ENCODE data around the gene FBXO31.

The FBXO31 gene

GRCh38 chr16:87369117-87369765 is 14.3 kb downstream of the FBXO31 start:
- Histone ChIP-seq H4K91ac (ENCODE audit: low read depth, low read length, poor library complexity) (no peak overlapping the region), H3K4me3 (ENCODE audit: low read length in 2 of 2) (no peak overlapping the region), H3K36me3 (replicated peaks in 1 of 2; ENCODE audit: control insufficient read depth in 2 of 2, insufficient read depth in 2 of 2, low read length in 2 of 2) (peaks cover 2 to 11% of the 10 kb centered on the region in 2 donors), H3K23ac (ENCODE audit: low read depth, low read length, poor library complexity) (no peak overlapping the region), H3K27me3 (ENCODE audit: control insufficient read depth in 3 of 3, insufficient read depth in 3 of 3, low read depth in 1 of 3, low read length in 3 of 3) (no peaks in the 10 kb centered on the region), H3K4me1 (ENCODE audit: control insufficient read depth in 2 of 2, insufficient read depth in 1 of 2, low read depth in 1 of 2, low read length in 2 of 2) (peaks cover 5 to 10% of the 10 kb centered on the region in 2 donors), H4K8ac (ENCODE audit: low read depth, low read length) (no peak overlapping the region), H3K27ac (replicated peaks; ENCODE audit: low read length) (no peak overlapping the region), H2BK15ac (ENCODE audit: low read length) (no peak overlapping the region), H2AFZ (ENCODE audit: low read length) (no peak overlapping the region), H3K4me2 (ENCODE audit: insufficient read depth, low read length, poor library complexity, severe bottlenecking) (no peak overlapping the region), H3K4ac (ENCODE audit: low read length) (no peak overlapping the region), H3K18ac (ENCODE audit: low read length) (no peak overlapping the region), H2BK12ac (ENCODE audit: low read length) (no peak overlapping the region), H2AK5ac (ENCODE audit: low read depth, low read length) (no peak overlapping the region), H3K14ac (ENCODE audit: low read length) (no peak overlapping the region), H3K9ac (ENCODE audit: low read depth, low read length, poor library complexity) (no peak overlapping the region), H2BK120ac (ENCODE audit: low read depth, low read length) (no peak overlapping the region), H3K9me3 (replicated peaks in 1 of 2; ENCODE audit: control insufficient read depth in 2 of 2, insufficient read depth in 1 of 2, low read depth in 1 of 2, low read length in 2 of 2) (no peaks in the 10 kb centered on the region), H2BK5ac (ENCODE audit: low read length) (no peak overlapping the region), H3K79me1 (ENCODE audit: low read depth, low read length) (peaks cover 7% of the 10 kb centered on the region)
- DNase-seq (ENCODE audit: low spot score) = no peak
- WGBS, 2 donors (ENCODE audit: extremely low coverage in 2 of 2, insufficient read length in 2 of 2, insufficient replicate concordance in 1 of 2) = no CpG with 5 or more reads among the region's 14 CpGs

DNA sequence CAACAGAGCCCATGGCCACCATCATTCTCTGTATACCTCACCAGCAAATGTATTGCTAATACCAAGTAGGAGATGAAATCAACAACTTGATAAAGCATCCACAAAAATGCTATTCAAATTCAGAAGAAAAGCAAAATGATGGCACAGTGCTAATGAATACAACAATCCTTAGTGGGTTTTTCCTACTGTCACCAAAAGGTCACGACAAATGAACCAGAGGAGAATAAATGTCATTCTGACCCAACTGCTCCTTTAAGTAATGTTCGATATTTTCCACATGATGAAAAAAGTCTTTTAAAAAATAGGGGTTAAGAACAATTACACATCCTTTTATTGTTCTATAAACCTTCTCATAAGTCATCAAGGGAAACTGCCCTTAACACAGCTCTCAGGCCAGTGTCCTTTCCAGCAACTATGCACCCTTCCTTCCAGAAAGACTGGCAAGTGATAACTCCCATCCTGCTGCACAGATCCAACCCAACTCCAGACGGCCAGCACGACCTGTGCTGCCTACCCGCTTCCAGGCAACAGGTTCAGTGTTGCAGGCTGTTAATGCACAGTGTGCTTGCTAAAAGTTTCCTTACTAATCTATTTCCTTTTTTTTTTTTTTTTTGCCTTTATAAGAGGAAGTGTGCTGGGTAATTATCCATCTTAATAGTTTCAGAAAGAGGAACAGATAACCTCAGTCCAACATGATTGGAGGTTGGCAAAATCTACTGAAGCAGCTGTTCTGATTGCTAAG is 15.4 kb downstream of the FBXO31 start:
- Histone ChIP-seq H3K4me2 (ENCODE audit: insufficient read depth, low read length, poor library complexity, severe bottlenecking) (no peak overlapping the region), H4K8ac (ENCODE audit: low read depth, low read length) (no peak overlapping the region), H3K9ac (ENCODE audit: low read depth, low read length, poor library complexity) (no peak overlapping the region), H3K9me3 (replicated peaks in 1 of 2; ENCODE audit: control insufficient read depth in 2 of 2, insufficient read depth in 1 of 2, low read depth in 1 of 2, low read length in 2 of 2) (no peaks in the 10 kb centered on the region), H4K91ac (ENCODE audit: low read depth, low read length, poor library complexity) (no peak overlapping the region), H2BK15ac (ENCODE audit: low read length) (no peak overlapping the region), H3K36me3 (replicated peaks in 1 of 2; ENCODE audit: control insufficient read depth in 2 of 2, insufficient read depth in 2 of 2, low read length in 2 of 2) (peaks cover 2 to 14% of the 10 kb centered on the region in 2 donors), H2BK5ac (ENCODE audit: low read length) (no peak overlapping the region), H3K18ac (ENCODE audit: low read length) (no peak overlapping the region), H3K27ac (replicated peaks; ENCODE audit: low read length) (no peak overlapping the region), H2BK120ac (ENCODE audit: low read depth, low read length) (no peak overlapping the region), H2AK5ac (ENCODE audit: low read depth, low read length) (no peak overlapping the region), H3K4me3 (ENCODE audit: low read length in 2 of 2) (no peak overlapping the region), H3K4ac (ENCODE audit: low read length) (no peak overlapping the region), H2AFZ (ENCODE audit: low read length) (no peak overlapping the region), H3K14ac (ENCODE audit: low read length) (no peak overlapping the region), H3K27me3 (ENCODE audit: control insufficient read depth in 3 of 3, insufficient read depth in 3 of 3, low read depth in 1 of 3, low read length in 3 of 3) (no peaks in the 10 kb centered on the region), H2BK12ac (ENCODE audit: low read length) (no peak overlapping the region), H3K23ac (ENCODE audit: low read depth, low read length, poor library complexity) (no peak overlapping the region), H3K79me1 (ENCODE audit: low read depth, low read length) (peaks cover 7% of the 10 kb centered on the region), H3K4me1 (ENCODE audit: control insufficient read depth in 2 of 2, insufficient read depth in 1 of 2, low read depth in 1 of 2, low read length in 2 of 2) (peaks cover 8 to 11% of the 10 kb centered on the region in 2 donors)
- no CpG with 5 or more reads among the region's 5 CpGs for WGBS, 2 donors (ENCODE audit: extremely low coverage in 2 of 2, insufficient read length in 2 of 2, insufficient replicate concordance in 1 of 2)
- no peak for DNase-seq (ENCODE audit: low spot score)

GRCh38 chr16:87367529-87367928 is 16.0 kb downstream of the FBXO31 start:
- Histone ChIP-seq H3K4me2 (ENCODE audit: insufficient read depth, low read length, poor library complexity, severe bottlenecking) (no peak overlapping the region), H3K23ac (ENCODE audit: low read depth, low read length, poor library complexity) (no peak overlapping the region), H4K8ac (ENCODE audit: low read depth, low read length) (no peak overlapping the region), H3K9ac (ENCODE audit: low read depth, low read length, poor library complexity) (no peak overlapping the region), H2BK15ac (ENCODE audit: low read length) (no peak overlapping the region), H3K4me3 (ENCODE audit: low read length in 2 of 2) (no peak overlapping the region), H2AFZ (ENCODE audit: low read length) (no peak overlapping the region), H2BK120ac (ENCODE audit: low read depth, low read length) (no peak overlapping the region), H2BK12ac (ENCODE audit: low read length) (no peak overlapping the region), H3K9me3 (replicated peaks in 1 of 2; ENCODE audit: control insufficient read depth in 2 of 2, insufficient read depth in 1 of 2, low read depth in 1 of 2, low read length in 2 of 2) (no peaks in the 10 kb centered on the region), H3K4ac (ENCODE audit: low read length) (no peak overlapping the region), H3K4me1 (ENCODE audit: control insufficient read depth in 2 of 2, insufficient read depth in 1 of 2, low read depth in 1 of 2, low read length in 2 of 2) (peaks cover 8 to 11% of the 10 kb centered on the region in 2 donors), H2BK5ac (ENCODE audit: low read length) (no peak overlapping the region), H3K79me1 (ENCODE audit: low read depth, low read length) (peaks cover 7% of the 10 kb centered on the region), H3K14ac (ENCODE audit: low read length) (no peak overlapping the region), H3K18ac (ENCODE audit: low read length) (no peak overlapping the region), H3K27me3 (ENCODE audit: control insufficient read depth in 3 of 3, insufficient read depth in 3 of 3, low read depth in 1 of 3, low read length in 3 of 3) (no peaks in the 10 kb centered on the region), H2AK5ac (ENCODE audit: low read depth, low read length) (no peak overlapping the region), H4K91ac (ENCODE audit: low read depth, low read length, poor library complexity) (no peak overlapping the region), H3K36me3 (replicated peaks in 1 of 2; ENCODE audit: control insufficient read depth in 2 of 2, insufficient read depth in 2 of 2, low read length in 2 of 2) (peaks cover 2 to 17% of the 10 kb centered on the region in 2 donors), H3K27ac (replicated peaks; ENCODE audit: low read length) (no peak overlapping the region)
- DNase-seq (ENCODE audit: low spot score) = no peak
- no CpG with 5 or more reads among the region's 9 CpGs for WGBS, 2 donors (ENCODE audit: extremely low coverage in 2 of 2, insufficient read length in 2 of 2, insufficient replicate concordance in 1 of 2)

DNA sequence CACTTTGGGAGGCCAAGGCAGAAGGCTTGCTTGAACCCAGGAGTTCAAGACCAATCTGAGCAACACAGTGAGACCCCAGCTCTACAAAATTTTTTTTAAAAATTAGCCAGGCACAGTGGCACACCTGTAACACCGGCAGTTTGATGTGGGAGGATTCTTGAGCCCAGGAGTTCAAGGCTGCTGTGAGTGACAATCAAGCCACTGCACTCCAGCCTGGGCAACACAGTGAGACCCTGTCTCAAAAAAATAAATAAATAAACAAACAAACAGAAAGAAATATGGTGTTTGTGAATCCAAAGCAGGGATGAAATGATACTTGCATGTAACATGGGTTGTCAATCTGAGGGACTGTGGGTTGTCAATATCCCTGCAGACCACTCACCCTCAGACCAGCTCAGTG is 16.6 kb downstream of the FBXO31 start:
- Histone ChIP-seq H3K36me3 (replicated peaks in 1 of 2; ENCODE audit: control insufficient read depth in 2 of 2, insufficient read depth in 2 of 2, low read length in 2 of 2) (peaks cover 2 to 23% of the 10 kb centered on the region in 2 donors), H4K8ac (ENCODE audit: low read depth, low read length) (no peak overlapping the region), H3K4me3 (ENCODE audit: low read length in 2 of 2) (no peak overlapping the region), H2AK5ac (ENCODE audit: low read depth, low read length) (no peak overlapping the region), H2BK12ac (ENCODE audit: low read length) (no peak overlapping the region), H3K9me3 (replicated peaks in 1 of 2; ENCODE audit: control insufficient read depth in 2 of 2, insufficient read depth in 1 of 2, low read depth in 1 of 2, low read length in 2 of 2) (no peaks in the 10 kb centered on the region), H3K23ac (ENCODE audit: low read depth, low read length, poor library complexity) (no peak overlapping the region), H3K79me1 (ENCODE audit: low read depth, low read length) (peaks cover 7% of the 10 kb centered on the region), H3K18ac (ENCODE audit: low read length) (no peak overlapping the region), H3K9ac (ENCODE audit: low read depth, low read length, poor library complexity) (no peak overlapping the region), H3K4me2 (ENCODE audit: insufficient read depth, low read length, poor library complexity, severe bottlenecking) (no peak overlapping the region), H2BK5ac (ENCODE audit: low read length) (no peak overlapping the region), H3K4ac (ENCODE audit: low read length) (no peak overlapping the region), H3K27me3 (ENCODE audit: control insufficient read depth in 3 of 3, insufficient read depth in 3 of 3, low read depth in 1 of 3, low read length in 3 of 3) (no peaks in the 10 kb centered on the region), H2AFZ (ENCODE audit: low read length) (no peak overlapping the region), H3K14ac (ENCODE audit: low read length) (no peak overlapping the region), H3K27ac (replicated peaks; ENCODE audit: low read length) (no peak overlapping the region), H2BK15ac (ENCODE audit: low read length) (no peak overlapping the region), H4K91ac (ENCODE audit: low read depth, low read length, poor library complexity) (no peak overlapping the region), H3K4me1 (ENCODE audit: control insufficient read depth in 2 of 2, insufficient read depth in 1 of 2, low read depth in 1 of 2, low read length in 2 of 2) (peaks cover 8 to 11% of the 10 kb centered on the region in 2 donors), H2BK120ac (ENCODE audit: low read depth, low read length) (no peak overlapping the region)
- no peak for DNase-seq (ENCODE audit: low spot score)
- WGBS, 2 donors (ENCODE audit: extremely low coverage in 2 of 2, insufficient read length in 2 of 2, insufficient replicate concordance in 1 of 2) = no CpG with 5 or more reads among the region's 1 CpG
